Measurements from ENCODE around the gene RBM44.
"Not testable (repeated sequence)": the region's sequence is repeated elsewhere in the genome, so short reads cannot be mapped to it uniquely, and the experiment has no call there.

The RBM44 gene

DNA sequence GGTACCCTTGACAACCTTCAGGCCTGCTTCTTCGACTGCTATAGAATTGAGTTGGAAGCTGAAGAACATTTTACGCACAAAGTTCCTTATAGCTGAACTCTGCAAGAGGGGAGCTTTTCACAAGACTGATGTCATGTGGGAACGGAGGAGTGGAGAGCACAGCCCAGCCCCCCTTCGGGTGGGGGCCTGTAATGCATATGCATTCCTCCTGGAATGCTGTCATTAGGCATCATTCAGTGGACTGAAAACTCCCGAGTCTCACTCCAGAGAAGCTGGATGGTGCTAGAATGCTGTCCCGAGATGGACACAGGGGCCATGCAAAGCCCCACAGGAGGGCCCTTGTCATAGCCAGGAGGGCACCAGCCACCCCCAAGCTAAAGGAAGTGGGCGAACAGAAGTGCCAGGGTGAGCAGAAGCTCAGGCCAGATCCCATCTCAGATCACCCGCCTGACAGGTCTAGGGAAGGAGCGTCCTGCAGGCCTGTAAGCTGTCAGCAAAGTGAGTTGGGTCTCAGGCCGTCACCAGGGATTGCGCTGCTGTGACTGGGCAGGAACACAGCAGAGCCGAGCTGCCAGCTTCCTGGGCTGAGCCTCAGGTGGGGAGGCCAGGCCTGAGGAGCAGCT, 43.8 kb upstream of the RBM44 start:
- TF ChIP-seq CTCF (conservative IDR thresholded peaks at IDR 0.05; ENCODE audit: low read depth, low read length) = no peak
- no peak overlapping the region for H3K4me3 ChIP-seq (ENCODE audit: low read depth, low read length)
- no peak for DNase-seq (ENCODE audit: low read depth)

GRCh38 chr2:237757616-237758015, 41.0 kb upstream of the RBM44 start:
- H3K4me3 ChIP-seq (ENCODE audit: low read depth, low read length) = no peak overlapping the region
- TF ChIP-seq CTCF (conservative IDR thresholded peaks at IDR 0.05; ENCODE audit: low read depth, low read length) = no peak
- no peak for DNase-seq (ENCODE audit: low read depth)

- TF ChIP-seq CTCF (conservative IDR thresholded peaks at IDR 0.05; ENCODE audit: low read depth, low read length) = no peak
- H3K4me3 ChIP-seq (ENCODE audit: low read depth, low read length) = no peak overlapping the region
Observed at GRCh38 chr2:237758185-237758584, 40.4 kb upstream of the RBM44 start.

GRCh38 chr2:237759176-237759575, 39.4 kb upstream of the RBM44 start:
- no peak for TF ChIP-seq CTCF (conservative IDR thresholded peaks at IDR 0.05; ENCODE audit: low read depth, low read length)
- no peak for DNase-seq (ENCODE audit: low read depth)
- H3K4me3 ChIP-seq (ENCODE audit: low read depth, low read length) = no peak overlapping the region

More at GRCh38 chr2:237758185-237758584, 40.4 kb upstream of the RBM44 start:
- DNase-seq (ENCODE audit: low read depth) = no peak

DNA sequence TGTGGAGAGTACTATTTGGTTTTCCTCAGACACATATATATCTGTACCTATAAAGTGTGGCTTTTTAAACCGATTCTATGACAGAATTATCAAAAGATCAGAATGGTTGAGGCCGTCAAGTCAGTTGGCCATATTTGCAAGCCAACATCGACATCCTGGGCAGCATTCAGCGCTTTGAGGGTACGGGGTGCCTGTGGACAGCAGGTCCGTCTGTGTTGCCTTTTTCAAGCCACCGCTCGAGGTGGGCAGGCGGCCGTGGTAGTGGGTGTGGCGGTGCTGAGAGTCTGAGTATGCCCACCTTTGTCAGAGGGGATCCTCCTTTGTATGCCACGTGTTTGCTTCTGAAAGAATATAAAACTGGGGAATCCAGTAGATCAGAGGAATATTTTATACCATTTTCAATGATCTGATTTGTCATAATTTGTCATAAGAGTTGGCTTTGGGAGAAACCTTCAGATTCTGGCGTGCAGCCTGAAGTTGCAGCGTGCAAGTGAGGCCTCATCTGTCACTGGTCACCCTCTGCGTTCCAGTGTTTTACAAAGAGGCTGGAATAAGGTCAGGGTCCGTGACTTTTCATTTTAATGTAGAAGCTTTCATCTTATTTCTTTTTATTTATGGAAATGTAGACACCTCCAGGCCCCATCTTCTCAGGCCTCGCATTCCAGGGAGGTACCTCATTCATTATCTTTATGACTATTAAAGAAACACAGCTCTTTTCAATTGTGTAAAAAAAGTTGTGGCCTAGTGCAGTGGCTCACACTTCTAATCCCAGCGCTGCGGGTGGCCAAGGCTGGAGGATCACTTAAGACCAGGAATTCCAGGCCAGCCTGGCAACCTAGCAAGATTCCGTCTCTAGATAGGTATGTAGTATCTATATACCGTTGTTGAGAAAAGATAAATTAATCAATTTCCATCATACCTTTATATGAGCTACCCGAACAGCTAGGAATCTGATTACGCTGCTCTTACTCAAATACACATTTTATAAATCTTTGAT, 37.8 kb upstream of the RBM44 start:
- H3K4me3 ChIP-seq (ENCODE audit: low read depth, low read length) = no peak overlapping the region
- TF ChIP-seq CTCF (conservative IDR thresholded peaks at IDR 0.05; ENCODE audit: low read depth, low read length) = no peak
- DNase-seq (ENCODE audit: low read depth) = no peak

DNA sequence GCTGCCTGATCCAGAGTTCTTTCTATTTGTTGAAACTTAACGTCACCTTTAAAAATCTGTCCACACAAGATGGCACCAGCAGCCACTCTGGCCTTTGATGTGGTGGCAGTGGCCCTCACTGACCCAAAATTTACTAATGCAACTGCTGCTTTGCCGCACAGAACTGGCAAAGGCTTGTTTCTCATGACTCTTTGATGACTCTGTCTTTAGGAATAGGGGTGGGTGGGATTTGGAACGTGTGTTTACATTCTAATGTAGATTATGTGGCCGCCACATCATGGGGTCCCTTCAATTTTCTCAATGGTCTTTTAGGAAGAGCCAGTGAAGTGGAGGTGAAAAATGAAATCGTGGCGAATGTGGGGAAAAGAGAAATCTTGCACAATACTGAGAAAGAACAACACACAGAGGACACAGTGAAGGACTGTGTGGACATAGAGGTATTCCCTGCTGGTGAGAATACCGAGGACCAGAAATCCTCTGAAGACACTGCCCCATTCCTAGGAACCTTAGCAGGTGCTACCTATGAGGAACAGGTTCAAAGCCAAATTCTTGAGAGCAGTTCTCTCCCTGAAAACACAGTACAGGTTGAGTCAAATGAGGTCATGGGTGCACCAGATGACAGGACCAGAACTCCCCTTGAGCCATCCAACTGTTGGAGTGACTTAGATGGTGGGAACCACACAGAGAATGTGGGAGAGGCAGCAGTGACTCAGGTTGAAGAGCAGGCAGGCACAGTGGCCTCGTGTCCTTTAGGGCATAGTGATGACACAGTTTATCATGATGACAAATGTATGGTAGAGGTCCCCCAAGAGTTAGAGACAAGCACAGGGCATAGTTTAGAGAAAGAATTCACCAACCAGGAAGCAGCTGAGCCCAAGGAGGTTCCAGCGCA, 36.0 kb upstream of the RBM44 start:
- not testable (repeated sequence) for H3K4me3 ChIP-seq (ENCODE audit: low read depth, low read length)
- peak; percentile 20 for DNase-seq (ENCODE audit: low read depth)

DNA sequence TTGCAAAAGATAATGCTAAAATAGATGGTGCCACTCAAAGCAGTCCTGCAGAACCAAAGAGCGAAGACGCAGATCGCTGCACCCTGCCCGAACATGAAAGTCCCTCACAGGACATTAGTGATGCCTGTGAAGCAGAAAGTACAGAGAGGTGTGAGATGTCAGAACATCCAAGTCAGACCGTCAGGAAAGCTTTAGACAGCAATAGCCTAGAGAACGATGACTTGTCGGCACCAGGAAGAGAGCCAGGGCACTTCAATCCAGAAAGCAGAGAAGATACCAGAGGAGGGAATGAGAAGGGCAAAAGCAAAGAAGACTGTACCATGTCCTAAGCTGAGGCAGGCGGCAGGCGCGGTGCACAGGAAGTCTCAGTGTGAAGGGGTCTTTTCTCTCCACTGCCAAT, 34.8 kb upstream of the RBM44 start:
- H3K4me3 ChIP-seq (ENCODE audit: low read depth, low read length) = no peak overlapping the region
- no peak for TF ChIP-seq CTCF (conservative IDR thresholded peaks at IDR 0.05; ENCODE audit: low read depth, low read length)
- DNase-seq (ENCODE audit: low read depth) = no peak

DNA sequence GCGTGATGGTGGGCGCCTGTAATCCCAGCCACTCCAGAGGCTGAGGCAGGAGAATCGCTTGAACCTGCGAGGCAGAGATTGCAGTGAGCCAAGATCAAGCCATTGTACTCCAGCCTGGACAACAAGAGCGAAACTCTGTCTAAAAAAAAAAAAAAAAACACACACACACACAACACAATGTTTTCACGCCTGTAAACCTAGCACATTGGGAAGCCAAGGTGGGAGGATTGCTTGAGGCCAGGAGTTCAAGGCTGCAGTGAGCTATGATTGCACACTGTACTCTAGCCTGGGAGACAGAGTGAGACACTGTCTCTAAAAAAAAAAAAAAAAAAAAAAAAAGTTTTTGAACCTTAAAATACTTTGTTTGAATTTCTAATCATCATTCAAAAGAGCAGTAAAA, 33.5 kb upstream of the RBM44 start:
- H3K4me3 ChIP-seq (ENCODE audit: low read depth, low read length); DNase-seq (ENCODE audit: low read depth): not testable (repeated sequence)

Measured in choroid plexus epithelial cell (primary cell).